ENCODE measurements around the gene CBLIF. TPM values are rescaled to one million over a fixed set of nuclear protein-coding genes. Genes with fewer than 3 reads are reported as not detected.

The CBLIF gene
- total RNA-seq, 1 donor from 2014 or later = 54.6 TPM

- no peaks in the 10 kb centered on the region for H3K27me3 Mint-ChIP-seq
- peaks cover 4% of the 10 kb centered on the region for H3K36me3 Mint-ChIP-seq
- no peak for DNase-seq (ENCODE audit: extremely low spot score, unreplicated experiment)
- no peak for TF ChIP-seq CTCF (conservative IDR thresholded peaks at IDR 0.05)
- H3K9me3 Mint-ChIP-seq = no peaks in the 10 kb centered on the region
- H3K4me1 Mint-ChIP-seq (ENCODE audit: unreplicated experiment) = peaks cover 12% of the 10 kb centered on the region
- H3K4me3 Mint-ChIP-seq = no peak overlapping the region
- no peak overlapping the region for H3K27ac Mint-ChIP-seq
These were observed 33.1 kb downstream of the CBLIF start for GRCh38 chr11:59812220-59812619.

- H3K4me1 Mint-ChIP-seq (ENCODE audit: unreplicated experiment) = peaks cover 12% of the 10 kb centered on the region
- H3K9me3 Mint-ChIP-seq = no peaks in the 10 kb centered on the region
- TF ChIP-seq CTCF (conservative IDR thresholded peaks at IDR 0.05) = no peak
- H3K27ac Mint-ChIP-seq = peak overlapping the region; percentile 88
- H3K36me3 Mint-ChIP-seq = peaks cover 13% of the 10 kb centered on the region
- no peaks in the 10 kb centered on the region for H3K27me3 Mint-ChIP-seq
- H3K4me3 Mint-ChIP-seq = peak overlapping the region; percentile 95
- DNase-seq (ENCODE audit: extremely low spot score, unreplicated experiment) = no peak
These were observed 34.4 kb downstream of the CBLIF start for GRCh38 chr11:59810911-59811259.

- Mint-ChIP-seq H3K27ac (peak within 1 kb of the TSS; percentile 88), H3K4me3 (peak within 1 kb of the TSS; percentile 95), H3K36me3 (peaks cover 13% of the 10 kb centered on the region), H3K4me1 (ENCODE audit: unreplicated experiment) (peaks cover 12% of the 10 kb centered on the region), H3K27me3 (no peaks in the 10 kb centered on the region), H3K9me3 (no peaks in the 10 kb centered on the region)
- DNase-seq (ENCODE audit: extremely low spot score, unreplicated experiment) = peak; percentile 92
- TF ChIP-seq CTCF (conservative IDR thresholded peaks at IDR 0.05) = peak; percentile 29
These were observed 34.9 kb downstream of the CBLIF start, which contains the start of gene MRPL16 for GRCh38 chr11:59810189-59810910. TSS of gene MRPL16 (minus strand) at chr11:59810778. CDS start at chr11:59810658, 120 bp downstream.

- peaks cover 15% of the 10 kb centered on the region for H3K4me1 Mint-ChIP-seq (ENCODE audit: unreplicated experiment)
- no peak for DNase-seq (ENCODE audit: extremely low spot score, unreplicated experiment)
- H3K27me3 Mint-ChIP-seq = no peaks in the 10 kb centered on the region
- peak overlapping the region; percentile 37 for H3K4me3 Mint-ChIP-seq
- TF ChIP-seq CTCF (conservative IDR thresholded peaks at IDR 0.05) = no peak
- no peak overlapping the region for H3K27ac Mint-ChIP-seq
- H3K36me3 Mint-ChIP-seq = peaks cover 19% of the 10 kb centered on the region
- no peaks in the 10 kb centered on the region for H3K9me3 Mint-ChIP-seq
These were observed 38.2 kb downstream of the CBLIF start for GRCh38 chr11:59807047-59807610.

GRCh38 chr11:59804061-59804460 lies 41.2 kb downstream of the CBLIF start:
- H3K36me3 Mint-ChIP-seq = peaks cover 19% of the 10 kb centered on the region
- H3K27ac Mint-ChIP-seq = no peak overlapping the region
- H3K9me3 Mint-ChIP-seq = no peaks in the 10 kb centered on the region
- no peaks in the 10 kb centered on the region for H3K27me3 Mint-ChIP-seq
- DNase-seq (ENCODE audit: extremely low spot score, unreplicated experiment) = no peak
- no peak for TF ChIP-seq CTCF (conservative IDR thresholded peaks at IDR 0.05)
- H3K4me1 Mint-ChIP-seq (ENCODE audit: unreplicated experiment) = peaks cover 18% of the 10 kb centered on the region
- H3K4me3 Mint-ChIP-seq = no peak overlapping the region

All from type B pancreatic cell (in vitro differentiated cells).